GM12873 (cell line): ENCODE measurements around the gene CEBPE.

Experiments used
- TF ChIP-seq, protein P1 (sequence below): IDR thresholded peaks from 2 replicates; pipeline ENCODE4 v1.5.1; 2012; ENCODE audit warnings: low read depth, mild to moderate bottlenecking, moderate library complexity, low read length, control low read depth; ENCODE audit not compliant: insufficient read depth; ENCODE audit errors: missing control alignments

CEBPE gene

DNA sequence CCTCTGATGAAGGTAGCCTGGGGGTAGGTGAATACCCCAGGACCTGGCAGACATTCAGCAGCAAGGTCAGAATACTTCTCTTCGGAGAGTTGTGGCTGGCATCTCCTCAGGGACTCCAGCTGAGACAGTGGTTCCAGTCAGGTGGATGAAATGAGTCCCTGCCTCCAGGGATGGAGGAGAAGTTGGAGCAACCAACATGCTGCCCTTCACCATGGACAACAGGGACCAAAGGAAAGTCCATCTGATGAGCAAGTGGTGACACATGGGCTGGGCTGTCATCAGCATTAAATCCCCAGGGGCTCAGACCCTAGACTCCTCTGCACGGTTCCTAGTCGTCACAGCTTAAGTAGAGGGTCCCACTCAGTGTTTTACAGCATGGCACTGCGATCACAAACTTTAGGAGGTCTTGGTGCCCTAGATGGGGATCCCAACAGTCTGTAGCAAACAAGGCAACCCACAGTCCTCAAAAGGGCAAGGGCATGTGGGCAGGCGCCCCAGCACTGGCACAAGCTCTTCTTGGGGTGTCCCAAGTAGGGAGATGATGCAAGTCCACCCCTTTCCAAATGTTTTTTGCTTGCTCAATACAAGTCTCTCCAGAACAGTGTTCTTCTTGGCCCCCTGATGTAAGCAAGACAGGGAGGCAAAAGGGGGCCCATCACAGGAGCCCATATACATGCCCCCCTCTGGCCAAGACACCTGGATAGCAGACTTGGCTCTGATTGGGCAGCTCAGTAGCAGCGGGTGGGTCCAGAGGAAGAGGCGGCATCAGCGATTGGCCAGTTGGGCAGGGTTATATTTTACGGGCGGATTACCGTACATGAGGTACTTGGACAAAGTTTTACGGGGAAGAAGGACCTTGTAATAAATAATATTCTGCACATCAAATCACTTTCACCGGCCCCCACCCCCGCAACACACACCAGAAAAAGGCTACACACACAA lies 50.9 kb downstream of the CEBPE start:
- TF ChIP-seq, protein P1, sequence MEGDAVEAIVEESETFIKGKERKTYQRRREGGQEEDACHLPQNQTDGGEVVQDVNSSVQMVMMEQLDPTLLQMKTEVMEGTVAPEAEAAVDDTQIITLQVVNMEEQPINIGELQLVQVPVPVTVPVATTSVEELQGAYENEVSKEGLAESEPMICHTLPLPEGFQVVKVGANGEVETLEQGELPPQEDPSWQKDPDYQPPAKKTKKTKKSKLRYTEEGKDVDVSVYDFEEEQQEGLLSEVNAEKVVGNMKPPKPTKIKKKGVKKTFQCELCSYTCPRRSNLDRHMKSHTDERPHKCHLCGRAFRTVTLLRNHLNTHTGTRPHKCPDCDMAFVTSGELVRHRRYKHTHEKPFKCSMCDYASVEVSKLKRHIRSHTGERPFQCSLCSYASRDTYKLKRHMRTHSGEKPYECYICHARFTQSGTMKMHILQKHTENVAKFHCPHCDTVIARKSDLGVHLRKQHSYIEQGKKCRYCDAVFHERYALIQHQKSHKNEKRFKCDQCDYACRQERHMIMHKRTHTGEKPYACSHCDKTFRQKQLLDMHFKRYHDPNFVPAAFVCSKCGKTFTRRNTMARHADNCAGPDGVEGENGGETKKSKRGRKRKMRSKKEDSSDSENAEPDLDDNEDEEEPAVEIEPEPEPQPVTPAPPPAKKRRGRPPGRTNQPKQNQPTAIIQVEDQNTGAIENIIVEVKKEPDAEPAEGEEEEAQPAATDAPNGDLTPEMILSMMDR, result no peak
